ENCODE results near the gene HERC2.

HERC2 gene

GRCh38 chr15:28105793-28106192, 216.2 kb downstream of the HERC2 start:
- TF ChIP-seq FOXP2 (optimal IDR thresholded peaks at IDR 0.05; ENCODE audit: borderline replicate concordance, extremely low read depth, extremely low read length, insufficient read depth), result no peak
- no peak for TF ChIP-seq SIN3A (IDR thresholded peaks at IDR 0.05; ENCODE audit: borderline replicate concordance, insufficient read depth, low read length)
- TF ChIP-seq REST (IDR thresholded peaks at IDR 0.05; ENCODE audit: insufficient read depth in 1 of 2, low read depth in 2 of 2, low read length in 2 of 2), result no peak
- no peak for TF ChIP-seq POLR2AphosphoS5 (IDR thresholded peaks at IDR 0.05; ENCODE audit: low read depth, low read length)
- no peak for TF ChIP-seq TAF1 (IDR thresholded peaks at IDR 0.05; ENCODE audit: borderline replicate concordance, insufficient read depth, low read length)

GRCh38 chr15:28105224-28105791, 216.7 kb downstream of the HERC2 start:
- TF ChIP-seq REST (IDR thresholded peaks at IDR 0.05; ENCODE audit: insufficient read depth in 1 of 2, low read depth in 2 of 2, low read length in 2 of 2) (no peak), SIN3A (IDR thresholded peaks at IDR 0.05; ENCODE audit: borderline replicate concordance, insufficient read depth, low read length) (no peak), TAF1 (IDR thresholded peaks at IDR 0.05; ENCODE audit: borderline replicate concordance, insufficient read depth, low read length) (no peak), POLR2AphosphoS5 (IDR thresholded peaks at IDR 0.05; ENCODE audit: low read depth, low read length) (no peak), FOXP2 (optimal IDR thresholded peaks at IDR 0.05; ENCODE audit: borderline replicate concordance, extremely low read depth, extremely low read length, insufficient read depth) (no peak)

GRCh38 chr15:28104326-28104725, 217.7 kb downstream of the HERC2 start:
- TF ChIP-seq SIN3A (IDR thresholded peaks at IDR 0.05; ENCODE audit: borderline replicate concordance, insufficient read depth, low read length), result no peak
- TF ChIP-seq FOXP2 (optimal IDR thresholded peaks at IDR 0.05; ENCODE audit: borderline replicate concordance, extremely low read depth, extremely low read length, insufficient read depth), result no peak
- TF ChIP-seq REST (IDR thresholded peaks at IDR 0.05; ENCODE audit: insufficient read depth in 1 of 2, low read depth in 2 of 2, low read length in 2 of 2), result no peak
- no peak for TF ChIP-seq POLR2AphosphoS5 (IDR thresholded peaks at IDR 0.05; ENCODE audit: low read depth, low read length)
- no peak for TF ChIP-seq TAF1 (IDR thresholded peaks at IDR 0.05; ENCODE audit: borderline replicate concordance, insufficient read depth, low read length)

- TF ChIP-seq POLR2AphosphoS5 (IDR thresholded peaks at IDR 0.05; ENCODE audit: low read depth, low read length), result no peak
- no peak for TF ChIP-seq REST (IDR thresholded peaks at IDR 0.05; ENCODE audit: insufficient read depth in 1 of 2, low read depth in 2 of 2, low read length in 2 of 2)
- TF ChIP-seq TAF1 (IDR thresholded peaks at IDR 0.05; ENCODE audit: borderline replicate concordance, insufficient read depth, low read length), result no peak
- no peak for TF ChIP-seq SIN3A (IDR thresholded peaks at IDR 0.05; ENCODE audit: borderline replicate concordance, insufficient read depth, low read length)
- no peak for TF ChIP-seq FOXP2 (optimal IDR thresholded peaks at IDR 0.05; ENCODE audit: borderline replicate concordance, extremely low read depth, extremely low read length, insufficient read depth)
Measured at GRCh38 chr15:28103831-28104230, 218.1 kb downstream of the HERC2 start.

All from PFSK-1 (cell line).